HG03354 (cell line): ENCODE measurements around the gene HHLA2.

Experiments
- ATAC-seq: cut with Tn5 transposase; IDR thresholded peaks from one replicate; pipeline ENCODE4 v1.9.1; 2021; ENCODE audit warnings: mild to moderate bottlenecking; ENCODE audit not compliant: unreplicated experiment, poor library complexity, severe bottlenecking

Gene HHLA2

GRCh38 chr3:108383306-108383705 lies 87.0 kb downstream of the HHLA2 start:
- ATAC-seq, result no peak

DNA sequence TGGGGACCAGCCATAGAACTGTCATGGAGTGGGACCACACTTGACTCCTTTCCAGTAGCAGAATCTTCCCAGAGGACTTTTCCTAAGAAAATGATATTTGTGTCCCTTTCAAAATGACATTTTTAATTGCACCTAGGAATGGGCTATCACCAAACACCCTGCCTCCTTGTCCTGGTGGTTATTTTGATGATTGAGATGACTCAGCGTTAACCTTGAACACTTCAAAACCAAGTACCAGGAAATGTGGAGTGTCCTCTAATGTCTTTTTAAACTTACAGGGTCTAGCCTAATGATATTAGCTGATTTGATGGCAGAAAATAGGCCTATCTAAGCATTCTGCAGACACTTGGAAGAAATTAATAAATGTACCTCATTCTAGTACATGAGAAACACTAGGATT lies 90.7 kb downstream of the HHLA2 start:
- no peak for ATAC-seq

DNA sequence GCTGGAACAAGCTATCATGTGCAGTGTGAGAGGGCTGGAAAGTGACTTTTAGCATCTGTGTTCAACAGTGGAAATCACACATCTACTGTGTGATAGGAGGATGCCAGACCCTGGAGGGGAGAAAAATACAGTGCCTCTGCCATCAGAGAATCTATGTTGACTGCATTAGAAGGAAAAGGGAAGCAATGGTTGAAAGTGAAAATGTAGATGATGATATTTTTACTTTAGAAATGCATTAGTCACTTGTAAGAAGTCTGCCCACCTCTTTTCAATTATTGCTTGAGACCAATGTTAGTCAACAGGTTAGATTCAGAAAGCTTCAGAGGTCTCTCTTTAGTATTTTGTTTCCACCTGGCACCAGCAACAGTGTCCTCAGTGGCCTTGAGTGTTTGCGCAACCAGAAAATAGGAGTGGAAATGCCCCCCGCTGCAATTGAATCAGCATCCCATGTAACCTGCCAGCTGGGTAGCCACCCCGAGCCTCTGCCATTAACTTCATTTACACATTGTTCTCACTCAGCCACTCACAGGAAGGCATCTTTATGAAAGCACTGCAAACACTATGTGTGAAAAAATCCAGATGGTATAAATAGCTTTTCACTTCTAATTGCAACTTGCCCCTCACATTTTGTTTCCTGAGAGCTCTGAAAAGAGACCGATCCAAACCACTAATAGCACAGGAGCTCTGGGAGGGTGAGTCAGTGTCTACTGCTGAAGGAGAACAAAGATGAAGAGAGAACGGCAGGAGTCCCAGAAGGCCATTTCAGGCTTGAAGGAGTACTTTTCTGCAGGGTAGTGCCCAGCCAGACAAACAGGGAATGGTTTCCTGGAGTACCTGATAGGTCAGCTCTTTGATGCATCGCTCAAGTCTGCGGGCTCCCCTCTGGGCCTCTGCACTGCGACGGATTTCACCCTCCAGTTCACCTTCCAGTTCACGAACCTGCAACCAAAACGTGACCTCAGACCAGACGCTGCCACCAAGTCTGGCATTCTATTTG lies 92.1 kb downstream of the HHLA2 start:
- ATAC-seq, result peak; percentile 74

GRCh38 chr3:108389372-108389771 lies 93.0 kb downstream of the HHLA2 start:
- no peak for ATAC-seq

- no peak for ATAC-seq
Observed at GRCh38 chr3:108391917-108392593, 95.7 kb downstream of the HHLA2 start.

DNA sequence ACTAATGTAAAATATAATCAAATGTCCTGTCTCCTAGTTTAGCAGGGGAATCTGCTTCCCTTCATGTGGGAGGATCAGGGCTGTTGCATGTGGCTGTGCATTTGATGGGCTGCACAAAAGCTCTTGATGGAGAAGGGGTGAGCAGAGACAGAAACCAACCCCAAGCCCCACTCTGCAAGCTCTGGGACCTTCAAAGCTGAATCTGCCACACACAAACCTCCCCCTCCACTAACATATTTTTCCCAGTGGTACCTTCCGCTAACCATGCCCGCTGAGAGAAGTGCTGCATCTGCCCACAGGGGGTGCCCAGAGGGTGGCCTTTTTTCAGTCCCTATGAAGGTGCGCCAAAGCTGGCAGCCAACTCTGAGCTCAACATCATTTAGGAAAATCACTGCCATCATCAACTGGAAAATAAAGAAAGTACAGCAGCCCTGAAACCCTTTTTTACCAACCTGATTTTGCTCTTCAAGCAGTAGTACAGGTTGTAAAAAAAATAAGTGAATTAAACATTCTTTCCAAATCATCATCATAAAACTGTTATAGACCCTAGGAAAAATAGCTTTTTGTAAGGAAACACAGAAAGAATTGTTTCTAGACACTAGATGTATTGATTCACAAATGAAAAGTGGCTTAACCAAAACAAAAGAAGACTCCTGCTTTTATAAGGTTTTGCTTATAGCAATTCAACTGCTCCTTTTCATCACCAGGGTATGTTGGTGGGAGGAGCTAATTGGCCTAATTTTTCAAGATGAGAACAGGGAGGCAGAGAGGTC lies 97.0 kb downstream of the HHLA2 start:
- ATAC-seq, result no peak

GRCh38 chr3:108394016-108394415 lies 97.7 kb downstream of the HHLA2 start:
- no peak for ATAC-seq

- ATAC-seq, result no peak
Observed at GRCh38 chr3:108394563-108394962, 98.2 kb downstream of the HHLA2 start.

DNA sequence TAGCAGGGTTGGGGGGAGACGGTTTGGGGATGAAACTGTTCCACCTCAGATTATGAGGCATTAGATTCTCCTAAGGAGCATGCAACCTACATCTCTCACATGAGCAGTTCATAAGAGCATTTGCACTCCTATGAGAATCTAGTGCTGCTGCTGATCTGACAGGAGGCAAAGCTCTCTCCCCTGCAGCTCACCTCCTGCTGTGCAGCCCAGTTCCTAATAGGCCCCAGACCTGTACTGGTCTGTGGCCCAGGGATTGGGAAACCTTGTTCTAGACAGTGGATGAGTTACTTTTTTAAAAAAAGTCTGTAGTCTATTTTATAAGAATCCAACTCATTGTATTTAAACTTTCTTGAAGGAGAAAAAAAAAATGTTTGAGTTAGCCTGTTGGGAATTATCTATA lies 100.0 kb downstream of the HHLA2 start:
- ATAC-seq, result no peak

DNA sequence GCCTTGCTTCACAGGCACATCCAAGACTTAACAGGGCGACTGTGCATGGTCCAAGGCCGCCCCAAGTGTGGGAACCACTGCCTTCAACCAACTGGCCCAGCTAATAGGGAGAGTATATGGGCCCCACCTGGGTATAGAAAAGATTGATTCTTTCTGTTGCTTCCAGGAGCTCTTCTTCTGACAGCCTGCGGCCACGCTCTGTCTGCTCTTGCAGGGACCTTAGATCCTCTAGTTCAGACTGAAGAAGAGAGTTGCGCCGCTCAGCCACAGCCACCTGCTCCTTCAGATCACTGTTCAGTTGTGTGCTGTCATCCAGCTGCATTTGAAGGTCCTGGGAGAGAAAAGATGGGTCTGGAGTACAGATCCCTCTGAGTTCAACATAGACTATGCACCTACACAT lies 102.2 kb downstream of the HHLA2 start:
- ATAC-seq, result no peak

DNA sequence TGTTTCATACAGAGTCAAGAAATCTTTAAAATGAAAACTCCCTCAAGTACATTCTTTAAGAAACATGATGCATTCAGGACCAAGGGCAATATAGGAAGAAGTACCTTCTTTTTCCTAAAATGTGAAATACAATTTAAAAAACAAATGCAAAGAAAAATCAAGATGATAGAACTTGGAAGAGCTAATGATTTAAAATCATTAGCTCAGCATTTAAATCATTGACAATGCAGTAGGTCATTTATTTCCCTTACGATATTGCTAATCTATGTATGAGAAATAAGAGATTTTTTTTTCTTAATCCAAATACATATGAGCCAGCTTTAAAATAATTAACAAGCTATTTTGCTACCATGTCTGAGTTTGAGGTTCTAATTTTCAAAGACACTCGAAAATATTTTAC lies 105.5 kb downstream of the HHLA2 start:
- no peak for ATAC-seq

GRCh38 chr3:108403198-108403597 lies 106.8 kb downstream of the HHLA2 start:
- no peak for ATAC-seq

- no peak for ATAC-seq
Observed at GRCh38 chr3:108403686-108404345, 107.5 kb downstream of the HHLA2 start.

GRCh38 chr3:108404368-108404767 lies 108.0 kb downstream of the HHLA2 start:
- ATAC-seq, result no peak

- peak; percentile 30 for ATAC-seq
Observed at GRCh38 chr3:108406063-108406660, 109.8 kb downstream of the HHLA2 start.

- ATAC-seq, result peak; percentile 100
Observed at GRCh38 chr3:108406661-108407206, 110.4 kb downstream of the HHLA2 start.

DNA sequence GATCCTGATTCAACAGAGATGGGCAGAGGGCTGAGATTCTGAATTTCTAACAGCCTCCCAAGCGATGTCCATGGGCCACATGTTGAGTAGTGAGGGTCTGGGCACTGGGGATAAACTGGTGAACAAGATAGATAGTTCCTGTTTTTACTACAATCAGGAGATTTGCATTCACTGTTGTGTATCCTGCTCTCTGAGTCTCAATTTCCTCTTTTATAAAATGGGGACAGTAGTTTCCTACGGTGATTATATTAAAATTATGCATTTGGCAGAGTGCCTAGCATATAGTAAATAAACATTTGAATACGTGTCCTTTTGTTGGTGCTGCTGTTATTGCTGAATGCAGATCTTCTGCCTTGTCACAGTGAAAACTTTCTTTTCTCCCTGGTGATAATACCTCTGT lies 111.5 kb downstream of the HHLA2 start:
- ATAC-seq, result no peak

DNA sequence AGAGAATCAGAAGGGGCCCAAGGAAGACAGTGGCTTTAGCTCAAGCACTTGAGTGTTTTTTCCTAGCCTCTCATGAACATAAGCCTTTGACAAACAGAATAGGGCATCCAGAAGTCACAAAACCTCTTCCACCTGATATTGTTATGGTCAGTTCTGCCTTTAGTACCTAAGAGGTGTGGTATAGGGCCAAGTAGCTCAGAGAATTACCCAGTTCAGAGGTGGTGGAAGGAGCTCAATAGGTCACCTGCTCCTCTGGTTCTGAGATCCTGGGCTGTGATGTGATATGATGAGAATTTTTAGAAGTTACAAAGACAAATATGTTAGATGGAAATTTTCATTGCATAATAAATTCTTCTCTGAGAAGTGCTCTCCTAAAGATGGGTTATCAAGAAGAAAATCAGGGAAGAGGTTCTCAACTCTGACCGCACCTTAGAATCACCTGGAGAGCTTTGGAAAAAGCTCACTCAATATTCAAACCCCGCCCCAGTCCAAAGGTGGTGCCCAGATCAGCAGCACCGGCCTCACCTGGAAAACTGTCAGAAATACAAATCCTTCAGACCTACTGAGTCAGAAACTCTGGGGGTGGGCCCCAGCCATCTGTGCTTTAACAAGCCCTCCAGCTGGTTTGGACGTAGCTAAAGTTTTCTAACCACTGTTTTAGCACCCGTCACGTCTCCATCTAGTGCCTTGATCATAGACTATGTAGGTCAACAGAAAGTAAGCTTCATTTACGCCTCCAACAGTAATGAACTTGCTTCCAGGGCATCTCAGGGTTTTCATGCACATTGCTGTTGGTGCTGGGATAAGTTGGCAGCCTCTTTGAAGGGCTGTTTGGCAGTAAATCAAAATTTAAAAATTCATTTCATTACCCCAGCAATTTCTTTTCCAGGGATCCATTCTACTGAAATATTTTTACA lies 112.8 kb downstream of the HHLA2 start:
- ATAC-seq, result no peak
